HCT116 (cell line): ENCODE measurements around the gene TMEM154.

Experiments
- CEBPB ChIP-seq: IDR thresholded peaks from 2 replicates; pipeline ENCODE4 v1.6.1; 2012; ENCODE audit warnings: low read depth
- ELF1 ChIP-seq: IDR thresholded peaks from 2 replicates; pipeline ENCODE4 v1.6.1; 2012; ENCODE audit warnings: low read depth, borderline replicate concordance
- FOSL1 ChIP-seq: IDR thresholded peaks from 2 replicates; pipeline ENCODE4 v1.6.1; 2012; ENCODE audit warnings: low read depth
- JUND ChIP-seq: IDR thresholded peaks from 2 replicates; pipeline ENCODE4 v1.6.1; 2012
- POLR2AphosphoS5 ChIP-seq: IDR thresholded peaks from 2 replicates; pipeline ENCODE4 v1.6.1; 2011; ENCODE audit warnings: mild to moderate bottlenecking, low read depth, low read length, moderate library complexity
- SP1 ChIP-seq: IDR thresholded peaks from 2 replicates; pipeline ENCODE4 v1.6.1; 2012; ENCODE audit warnings: low read depth
- TCF7L2 ChIP-seq: IDR thresholded peaks from 2 replicates; pipeline ENCODE4 v1.7.0; 2011; ENCODE audit warnings: borderline replicate concordance, inconsistent platforms; ENCODE audit not compliant: insufficient read depth, insufficient read length; ENCODE audit errors: extremely low read depth
- TF ChIP-seq, protein P1 (sequence below), 3 experiments: fragments of 200-600 bp in 1 of 3; sonication (generic) in 1 of 3; IDR thresholded peaks in 2 of 3; conservative IDR thresholded peaks in 1 of 3; 2 replicates each; pipeline ENCODE4 v1.5.1; 2012 to 2017; ENCODE audit warnings: low read depth in 2 of 3, low read length in 2 of 3, antibody characterized with exemption in 1 of 3, borderline replicate concordance in 1 of 3, control low read depth in 1 of 3, mild to moderate bottlenecking in 1 of 3, mixed read lengths in 1 of 3, mixed run types in 1 of 3, moderate library complexity in 1 of 3; ENCODE audit not compliant: insufficient read depth in 1 of 3

- TF ChIP-seq, protein P1, sequence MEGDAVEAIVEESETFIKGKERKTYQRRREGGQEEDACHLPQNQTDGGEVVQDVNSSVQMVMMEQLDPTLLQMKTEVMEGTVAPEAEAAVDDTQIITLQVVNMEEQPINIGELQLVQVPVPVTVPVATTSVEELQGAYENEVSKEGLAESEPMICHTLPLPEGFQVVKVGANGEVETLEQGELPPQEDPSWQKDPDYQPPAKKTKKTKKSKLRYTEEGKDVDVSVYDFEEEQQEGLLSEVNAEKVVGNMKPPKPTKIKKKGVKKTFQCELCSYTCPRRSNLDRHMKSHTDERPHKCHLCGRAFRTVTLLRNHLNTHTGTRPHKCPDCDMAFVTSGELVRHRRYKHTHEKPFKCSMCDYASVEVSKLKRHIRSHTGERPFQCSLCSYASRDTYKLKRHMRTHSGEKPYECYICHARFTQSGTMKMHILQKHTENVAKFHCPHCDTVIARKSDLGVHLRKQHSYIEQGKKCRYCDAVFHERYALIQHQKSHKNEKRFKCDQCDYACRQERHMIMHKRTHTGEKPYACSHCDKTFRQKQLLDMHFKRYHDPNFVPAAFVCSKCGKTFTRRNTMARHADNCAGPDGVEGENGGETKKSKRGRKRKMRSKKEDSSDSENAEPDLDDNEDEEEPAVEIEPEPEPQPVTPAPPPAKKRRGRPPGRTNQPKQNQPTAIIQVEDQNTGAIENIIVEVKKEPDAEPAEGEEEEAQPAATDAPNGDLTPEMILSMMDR (IDR thresholded peaks at IDR 0.05 in 2 of 3, conservative IDR thresholded peaks at IDR 0.05 in 1 of 3; ENCODE audit: borderline replicate concordance in 1 of 3, insufficient read depth in 1 of 3, low read depth in 2 of 3, low read length in 2 of 3): no peak
- TF ChIP-seq CEBPB: no peak
- TF ChIP-seq FOSL1: no peak
- no peak for TF ChIP-seq JUND
- no peak for TF ChIP-seq ELF1
- no peak for TF ChIP-seq POLR2AphosphoS5
- TF ChIP-seq TCF7L2: no peak
- TF ChIP-seq SP1: no peak
Observed at GRCh38 chr4:152698089-152698499, 18.3 kb upstream of the TMEM154 start.
